Upper lobe of right lung (tissue), 1 donor: ENCODE results near the gene MCM6. TPM values are rescaled to one million over a fixed set of nuclear protein-coding genes. Genes with fewer than 3 reads are reported as not detected.

Experiments used
- ATAC-seq: fragments of 200-7000 bp; cut with Tn5 transposase; one replicate; pipeline ENCODE4 v1.9.1; 2020; ENCODE audit warnings: mild to moderate bottlenecking, moderate library complexity
- DNase-seq: peaks from one replicate; pipeline ENCODE4 v3.0.0-alpha.2; 2020
- H3K27ac ChIP-seq: fragments of 200-600 bp; one replicate; pipeline ENCODE4 v1.8.0; 2022
- H3K27me3 ChIP-seq: fragments of 200-600 bp; one replicate; pipeline ENCODE4 v1.8.0; 2022; ENCODE audit warnings: mild to moderate bottlenecking
- H3K36me3 ChIP-seq: fragments of 200-600 bp; one replicate; pipeline ENCODE4 v1.8.0; 2022
- H3K4me1 ChIP-seq: fragments of 200-600 bp; one replicate; pipeline ENCODE4 v1.8.0; 2022
- H3K4me3 ChIP-seq: fragments of 200-600 bp; one replicate; pipeline ENCODE4 v1.8.0; 2022; ENCODE audit warnings: mild to moderate bottlenecking
- H3K9me3 ChIP-seq: fragments of 200-600 bp; one replicate; pipeline ENCODE4 v1.8.0; 2022
- CTCF ChIP-seq: fragments of 200-600 bp; IDR thresholded peaks from one replicate; pipeline ENCODE4 v1.8.0; 2022; ENCODE audit warnings: antibody characterized with exemption
- intact Hi-C: fragments of 100-400 bp; cut with DNase I; formaldehyde crosslinking; loops from one replicate; pipeline ENCODE4 v1.11.0; 2022
- total RNA-seq: library from RNA; stranded (reverse); fragmentation: NEBNext Ultra II Directional; extraction: Animal tissue kit (Norgen Biotek cat#: 25700); gene quantifications from one replicate; pipeline ENCODE4 v1.2.1, GENCODE V29; 2021
- donor health status: DM: no; HTN: yes; CAD: no; lungs with severe emphysema.

MCM6 gene
- total RNA-seq, 1 donor from 2014 or later = 8.2 TPM

DNA sequence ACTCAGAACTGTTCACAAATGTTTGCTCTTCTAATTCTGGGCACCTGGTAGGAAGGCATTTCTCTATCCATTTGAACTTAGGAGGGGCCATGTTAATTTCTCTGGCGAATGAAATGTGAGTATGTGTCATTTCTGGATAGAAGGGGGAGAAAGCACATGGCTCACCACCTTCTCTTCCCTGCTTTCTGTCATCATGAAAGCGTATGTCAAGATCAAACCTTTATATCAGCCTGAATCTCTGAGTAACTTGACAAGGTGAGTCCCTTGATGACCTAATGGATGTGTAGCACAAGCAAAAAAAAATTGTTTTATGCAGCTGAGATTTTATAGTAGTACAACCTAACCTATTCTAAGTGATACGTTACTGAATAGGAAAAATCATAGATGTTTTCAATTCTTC lies 27.2 kb downstream of the MCM6 start:
- intact Hi-C loops = no loop called here
- no peaks in the 10 kb centered on the region for H3K4me1 ChIP-seq
- no peaks in the 10 kb centered on the region for H3K9me3 ChIP-seq
- no peak overlapping the region for H3K4me3 ChIP-seq
- ATAC-seq = no peak
- no peaks in the 10 kb centered on the region for H3K27me3 ChIP-seq
- H3K27ac ChIP-seq = no peak overlapping the region
- H3K36me3 ChIP-seq = peaks cover 42% of the 10 kb centered on the region
- no peak for TF ChIP-seq CTCF
- DNase-seq = no peak

- Histone ChIP-seq H3K4me1 (peaks cover 7% of the 10 kb centered on the region), H3K36me3 (peaks cover 46% of the 10 kb centered on the region), H3K4me3 (no peak overlapping the region), H3K9me3 (no peaks in the 10 kb centered on the region), H3K27me3 (no peaks in the 10 kb centered on the region), H3K27ac (no peak overlapping the region)
- no peak for TF ChIP-seq CTCF
- DNase-seq = no peak
- ATAC-seq = peak; percentile 87
- intact Hi-C loops = no loop called here
These were observed 30.2 kb downstream of the MCM6 start for GRCh38 chr2:135845997-135846396.

- Histone ChIP-seq H3K27ac (no peak overlapping the region), H3K36me3 (peaks cover 42% of the 10 kb centered on the region), H3K4me3 (no peak overlapping the region), H3K9me3 (no peaks in the 10 kb centered on the region), H3K4me1 (peaks cover 12% of the 10 kb centered on the region), H3K27me3 (no peaks in the 10 kb centered on the region)
- TF ChIP-seq CTCF = no peak
- intact Hi-C loops = no loop called here
- DNase-seq (no peak), ATAC-seq (no peak)
These were observed 31.0 kb downstream of the MCM6 start for GRCh38 chr2:135845257-135845656.

GRCh38 chr2:135844301-135844895 lies 31.8 kb downstream of the MCM6 start:
- Histone ChIP-seq H3K4me1 (peaks cover 18% of the 10 kb centered on the region), H3K27me3 (no peaks in the 10 kb centered on the region), H3K4me3 (no peak overlapping the region), H3K27ac (no peak overlapping the region), H3K36me3 (peaks cover 42% of the 10 kb centered on the region), H3K9me3 (no peaks in the 10 kb centered on the region)
- intact Hi-C loops = no loop called here
- ATAC-seq = no peak
- no peak for DNase-seq
- TF ChIP-seq CTCF = no peak

DNA sequence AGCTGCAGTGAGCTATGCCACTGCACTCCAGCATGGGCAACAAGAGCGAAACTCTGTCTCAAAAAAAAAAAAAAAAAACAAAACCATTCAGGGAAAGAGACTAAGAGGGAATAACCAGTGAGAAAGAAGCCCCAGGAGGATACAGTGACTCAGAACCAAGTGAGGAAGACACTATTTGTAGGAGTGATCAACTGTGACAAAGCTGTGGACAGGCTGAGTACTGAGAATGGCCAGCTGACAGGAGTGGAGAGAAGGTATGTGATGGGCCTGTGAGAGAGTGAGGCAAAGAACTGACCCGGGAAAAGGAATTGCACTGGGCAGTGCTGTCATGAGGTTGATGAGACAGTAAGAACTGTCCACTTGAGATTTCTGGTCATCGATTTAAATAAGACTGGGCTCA lies 32.6 kb downstream of the MCM6 start:
- Histone ChIP-seq H3K9me3 (no peaks in the 10 kb centered on the region), H3K36me3 (peaks cover 42% of the 10 kb centered on the region)
- intact Hi-C loops = no loop called here

More for the DNA sequence above, 32.6 kb downstream of the MCM6 start:
- H3K27ac ChIP-seq = no peak overlapping the region
- H3K4me1 ChIP-seq = peaks cover 22% of the 10 kb centered on the region
- H3K4me3 ChIP-seq = no peak overlapping the region
- no peak for TF ChIP-seq CTCF
- ATAC-seq (no peak), DNase-seq (no peak)
- no peaks in the 10 kb centered on the region for H3K27me3 ChIP-seq
